Measurements from ENCODE around the gene ULBP3.
"Not testable (repeated sequence)": the region's sequence is repeated elsewhere in the genome, so short reads cannot be mapped to it uniquely, and the experiment has no call there.

The ULBP3 gene

DNA sequence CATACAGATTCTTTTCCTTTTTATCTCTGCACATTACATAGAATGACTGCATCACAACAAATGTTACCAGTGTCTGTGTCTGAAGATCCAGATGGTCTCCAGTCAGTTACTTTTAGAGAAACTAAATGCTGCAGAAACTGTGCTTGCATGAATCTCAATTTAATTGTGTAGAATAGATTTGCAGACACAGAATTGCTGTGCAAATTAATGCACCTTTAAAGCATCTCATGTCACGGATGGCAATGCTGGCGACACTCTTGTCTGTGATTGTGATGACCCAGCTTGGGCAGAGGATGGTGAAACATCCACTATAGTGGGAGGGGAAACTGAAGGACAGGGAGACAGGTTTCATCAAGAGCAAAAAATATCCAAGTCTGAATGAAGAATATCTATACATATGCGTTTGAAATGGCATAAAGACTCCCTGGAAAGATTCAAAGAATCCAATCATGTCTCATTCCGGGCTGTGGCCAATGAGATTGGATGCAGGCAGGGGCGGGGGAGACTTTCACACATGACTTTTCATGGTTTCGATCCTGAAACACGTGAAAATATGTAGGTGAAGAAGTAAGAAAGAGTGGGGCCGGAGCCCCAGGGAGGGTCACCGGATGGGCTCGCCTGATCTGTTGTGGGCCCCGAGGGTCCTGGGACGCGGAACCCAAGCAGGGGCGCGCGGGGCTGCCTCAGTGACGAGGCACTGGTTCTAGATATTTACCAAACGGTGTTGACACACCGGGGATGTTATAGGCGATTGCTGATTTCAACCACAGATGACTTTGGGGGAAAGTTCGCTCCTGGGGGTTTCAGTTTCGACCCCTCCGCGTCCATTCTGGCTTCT is 54.9 kb downstream of the ULBP3 start:
- DNase-seq = not testable (repeated sequence)

DNA sequence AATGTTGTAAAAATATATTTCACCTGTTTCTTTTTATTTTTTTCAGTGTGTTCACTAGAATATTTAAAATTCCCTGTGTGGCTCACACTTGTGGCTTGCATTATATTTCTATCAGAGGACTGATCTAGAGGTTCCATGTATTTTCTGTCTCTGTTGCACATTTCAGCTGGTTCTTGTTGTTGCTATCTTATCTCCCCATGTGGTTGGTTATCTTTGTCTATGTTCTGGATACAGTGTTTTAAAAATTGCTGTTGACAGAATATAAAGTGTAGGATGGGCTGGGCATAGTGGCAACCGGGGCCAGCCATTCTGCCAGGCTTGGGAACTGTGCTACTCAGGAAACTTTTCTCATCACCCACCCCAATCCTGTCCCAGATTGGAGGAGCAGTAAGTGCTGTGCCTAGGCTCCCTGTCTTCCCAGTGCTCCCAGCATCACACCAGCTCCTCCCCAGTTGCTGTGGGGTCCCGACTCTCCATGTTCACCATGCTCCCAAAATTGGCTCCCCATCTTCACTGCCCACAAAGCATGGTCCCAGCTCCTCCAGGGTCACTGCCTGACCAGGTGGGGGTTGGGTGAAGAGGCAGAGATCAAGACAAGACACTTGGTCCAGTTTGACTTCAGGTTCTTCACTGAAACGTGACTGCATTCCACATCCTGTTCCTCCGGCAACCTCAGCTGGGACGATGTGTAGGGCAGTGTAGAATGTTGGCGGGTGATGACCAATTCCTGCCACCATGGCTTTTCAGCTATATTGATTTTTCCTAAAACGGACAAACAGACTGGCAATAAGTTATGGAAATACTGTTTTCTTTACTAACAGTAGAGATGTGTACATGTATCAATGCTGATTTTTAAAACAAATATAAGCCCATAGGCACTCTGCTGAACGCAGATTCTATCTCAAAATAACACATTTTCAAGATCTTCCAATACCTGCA is 55.8 kb downstream of the ULBP3 start:
- DNase-seq = not testable (repeated sequence)

All from GF-D8 (cell line).